A673 (cell line): ENCODE data around the gene CLMP. TPM values are rescaled to one million over a fixed set of nuclear protein-coding genes. Genes with fewer than 3 reads are reported as not detected.

ENCODE experiments used
- BruUV-seq: library from RNA; stranded (reverse); fragments of 400-500 nt; replicated peaks from 2 replicates; lab custom pipeline; 2021; lab: Mats Ljungman, UMichigan
- CTCF ChIA-PET: fragments of 300-600 bp; sonication (Branson Sonifier 250); formaldehyde crosslinking; loops from one replicate; lab custom pipeline; 2022; ENCODE audit warnings: antibody characterized with exemption; lab: Charles Lee
- POLR2A ChIA-PET: fragments of 300-600 bp; sonication (Branson Sonifier 250); formaldehyde crosslinking; loops from one replicate; lab custom pipeline; 2022; ENCODE audit warnings: antibody characterized with exemption; ENCODE audit not compliant: low non-redundant PET; lab: Charles Lee
- DNase-seq: peaks from one replicate; pipeline ENCODE4 v3.0.0-alpha.2; 2015; ENCODE audit warnings: low spot score
- H3K27ac ChIP-seq: fragments of 200-600 bp; sonication (generic); 2 replicates; pipeline ENCODE4 v1.5.1; 2016; ENCODE audit warnings: mixed run types, low read depth, mild to moderate bottlenecking, mixed read lengths, antibody characterized with exemption, low read length; ENCODE audit not compliant: poor library complexity, severe bottlenecking
- H3K27me3 ChIP-seq: fragments of 200-600 bp; sonication (generic); replicated peaks from 2 replicates; pipeline ENCODE4 v1.6.1; 2017; ENCODE audit warnings: mixed run types, low read depth, mild to moderate bottlenecking, mixed read lengths, antibody characterized with exemption, low read length; ENCODE audit not compliant: insufficient read depth, poor library complexity
- H3K36me3 ChIP-seq: fragments of 200-600 bp; sonication (generic); 2 replicates; pipeline ENCODE4 v1.6.1; 2016; ENCODE audit warnings: mixed run types, mild to moderate bottlenecking, mixed read lengths, antibody characterized with exemption, low read length; ENCODE audit not compliant: insufficient read depth, poor library complexity, severe bottlenecking
- H3K4me1 ChIP-seq: fragments of 200-600 bp; sonication (generic); 2 replicates; pipeline ENCODE4 v1.6.1; 2017; ENCODE audit warnings: mixed run types, mild to moderate bottlenecking, mixed read lengths, antibody characterized with exemption, low read length; ENCODE audit not compliant: insufficient read depth, poor library complexity, severe bottlenecking
- H3K4me3 ChIP-seq: fragments of 200-600 bp; sonication (generic); 2 replicates; pipeline ENCODE4 v1.5.1; 2016; ENCODE audit warnings: low read depth, mixed run types, mild to moderate bottlenecking, mixed read lengths, low read length; ENCODE audit not compliant: poor library complexity, severe bottlenecking
- H3K9me3 ChIP-seq: fragments of 200-600 bp; sonication (generic); 2 replicates; pipeline ENCODE4 v1.6.1; 2016; ENCODE audit warnings: mixed run types, low read depth, mild to moderate bottlenecking, mixed read lengths, antibody characterized with exemption, low read length; ENCODE audit not compliant: poor library complexity, severe bottlenecking
- EZH2 ChIP-seq: fragments of 200-600 bp; sonication (generic); IDR thresholded peaks from 2 replicates; pipeline ENCODE4 v1.6.1; 2017; ENCODE audit warnings: borderline replicate concordance, low read depth, mild to moderate bottlenecking, mixed read lengths, antibody characterized with exemption, low read length; ENCODE audit not compliant: poor library complexity, severe bottlenecking
- intact Hi-C: fragments of 100-400 bp; cut with micrococcal nuclease; formaldehyde crosslinking; loops from one replicate; pipeline ENCODE4 v1.10.0; 2022; ENCODE audit not compliant: unreplicated experiment
- total RNA-seq: library from RNA; stranded (reverse); gene quantifications from 2 replicates; pipeline ENCODE4 v1.2.3, GENCODE V29; 2021
- TF ChIP-seq, protein P1 (sequence below): fragments of 300-800, 200-600 bp; sonication (generic); conservative IDR thresholded peaks from 2 replicates; pipeline ENCODE4 v1.5.1; 2017; ENCODE audit warnings: low read depth, mild to moderate bottlenecking, antibody characterized with exemption, low read length, moderate library complexity, mixed read lengths

The CLMP gene
- total RNA-seq, 1 experiment from 2014 or later = 62.6 TPM

DNA sequence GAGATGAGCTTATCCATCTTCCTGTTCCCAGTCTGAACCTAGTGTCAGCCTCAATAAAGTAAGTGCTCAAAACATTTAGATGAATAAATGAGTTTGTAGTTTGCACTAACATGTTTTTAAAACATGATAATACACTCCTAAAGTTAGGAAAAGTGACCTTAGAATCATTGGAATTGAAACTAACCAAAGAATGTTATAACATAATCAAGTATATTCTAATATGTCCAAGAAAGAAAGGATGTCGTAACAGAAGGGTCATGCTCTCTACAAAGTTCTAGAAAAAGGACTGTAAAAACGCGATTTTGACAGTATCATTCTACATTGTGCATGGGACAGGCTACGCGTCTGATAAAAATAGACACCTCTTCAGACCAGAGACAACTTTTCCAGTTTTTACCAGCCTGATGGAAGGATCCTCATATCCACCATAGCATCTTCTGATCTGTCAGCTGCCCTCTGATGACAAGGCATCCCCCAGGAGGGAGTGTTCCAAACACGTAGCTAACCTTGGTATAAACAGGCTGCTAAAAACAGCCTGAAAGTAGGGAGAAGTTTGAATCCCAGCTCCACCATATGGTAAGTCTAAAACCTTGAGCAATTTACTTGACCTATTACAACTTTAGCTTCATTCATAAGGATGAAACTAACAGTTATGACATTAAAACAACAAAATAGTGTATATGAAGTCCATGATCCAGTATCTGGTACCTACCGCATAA, 30.2 kb downstream of the CLMP start:
- no peak for DNase-seq
- no TSS peak for BruUV-seq
- intact Hi-C loops = no loop called here
- Histone ChIP-seq H3K9me3 (no peaks in the 10 kb centered on the region), H3K4me3 (no peak overlapping the region), H3K36me3 (no peaks in the 10 kb centered on the region), H3K4me1 (peaks cover 64% of the 10 kb centered on the region), H3K27me3 (no peaks in the 10 kb centered on the region), H3K27ac (no peak overlapping the region)
- POLR2A ChIA-PET = no interaction called here
- CTCF ChIA-PET = interaction anchor here (0.9 kb wide), 1 partner anchor 82 kb away, joined by 3 read pairs; no protein-coding TSS in a partner anchor
- no peak for TF ChIP-seq EZH2
- TF ChIP-seq, protein P1, sequence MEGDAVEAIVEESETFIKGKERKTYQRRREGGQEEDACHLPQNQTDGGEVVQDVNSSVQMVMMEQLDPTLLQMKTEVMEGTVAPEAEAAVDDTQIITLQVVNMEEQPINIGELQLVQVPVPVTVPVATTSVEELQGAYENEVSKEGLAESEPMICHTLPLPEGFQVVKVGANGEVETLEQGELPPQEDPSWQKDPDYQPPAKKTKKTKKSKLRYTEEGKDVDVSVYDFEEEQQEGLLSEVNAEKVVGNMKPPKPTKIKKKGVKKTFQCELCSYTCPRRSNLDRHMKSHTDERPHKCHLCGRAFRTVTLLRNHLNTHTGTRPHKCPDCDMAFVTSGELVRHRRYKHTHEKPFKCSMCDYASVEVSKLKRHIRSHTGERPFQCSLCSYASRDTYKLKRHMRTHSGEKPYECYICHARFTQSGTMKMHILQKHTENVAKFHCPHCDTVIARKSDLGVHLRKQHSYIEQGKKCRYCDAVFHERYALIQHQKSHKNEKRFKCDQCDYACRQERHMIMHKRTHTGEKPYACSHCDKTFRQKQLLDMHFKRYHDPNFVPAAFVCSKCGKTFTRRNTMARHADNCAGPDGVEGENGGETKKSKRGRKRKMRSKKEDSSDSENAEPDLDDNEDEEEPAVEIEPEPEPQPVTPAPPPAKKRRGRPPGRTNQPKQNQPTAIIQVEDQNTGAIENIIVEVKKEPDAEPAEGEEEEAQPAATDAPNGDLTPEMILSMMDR = no peak

DNA sequence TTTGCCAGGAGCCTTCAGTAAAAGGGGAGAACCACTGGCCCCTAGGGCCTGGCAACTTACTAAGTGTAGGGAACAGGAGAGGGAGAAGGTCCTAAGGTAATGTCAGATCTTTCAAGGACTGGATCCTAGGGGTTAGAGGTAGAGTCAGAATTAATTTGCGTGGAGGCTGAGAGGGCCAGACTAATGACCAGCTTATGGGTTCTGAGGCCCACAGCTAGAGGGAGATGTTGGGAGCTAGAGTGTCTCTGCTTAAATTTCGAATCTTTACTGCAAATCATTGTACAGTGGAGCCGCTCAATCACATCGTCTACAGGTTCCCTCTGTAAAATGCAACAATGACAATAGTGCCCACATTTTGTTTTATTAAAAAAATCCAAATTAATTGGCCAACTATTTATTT, 31.4 kb downstream of the CLMP start:
- CTCF ChIA-PET = interaction anchor here (1.0 kb wide), 2 partner anchors 11 to 72 kb away, joined by 3 read pairs; no protein-coding TSS in a partner anchor
- no peaks in the 10 kb centered on the region for H3K36me3 ChIP-seq
- H3K27me3 ChIP-seq = no peaks in the 10 kb centered on the region
- no peak overlapping the region for H3K27ac ChIP-seq
- no peak overlapping the region for H3K4me3 ChIP-seq
- H3K4me1 ChIP-seq = peaks cover 64% of the 10 kb centered on the region
- BruUV-seq = no TSS peak
- intact Hi-C loops = no loop called here
- no peaks in the 10 kb centered on the region for H3K9me3 ChIP-seq
- DNase-seq = no peak
- no peak for TF ChIP-seq EZH2
- TF ChIP-seq, protein P1 = peak; percentile 56
- POLR2A ChIA-PET = no interaction called here

DNA sequence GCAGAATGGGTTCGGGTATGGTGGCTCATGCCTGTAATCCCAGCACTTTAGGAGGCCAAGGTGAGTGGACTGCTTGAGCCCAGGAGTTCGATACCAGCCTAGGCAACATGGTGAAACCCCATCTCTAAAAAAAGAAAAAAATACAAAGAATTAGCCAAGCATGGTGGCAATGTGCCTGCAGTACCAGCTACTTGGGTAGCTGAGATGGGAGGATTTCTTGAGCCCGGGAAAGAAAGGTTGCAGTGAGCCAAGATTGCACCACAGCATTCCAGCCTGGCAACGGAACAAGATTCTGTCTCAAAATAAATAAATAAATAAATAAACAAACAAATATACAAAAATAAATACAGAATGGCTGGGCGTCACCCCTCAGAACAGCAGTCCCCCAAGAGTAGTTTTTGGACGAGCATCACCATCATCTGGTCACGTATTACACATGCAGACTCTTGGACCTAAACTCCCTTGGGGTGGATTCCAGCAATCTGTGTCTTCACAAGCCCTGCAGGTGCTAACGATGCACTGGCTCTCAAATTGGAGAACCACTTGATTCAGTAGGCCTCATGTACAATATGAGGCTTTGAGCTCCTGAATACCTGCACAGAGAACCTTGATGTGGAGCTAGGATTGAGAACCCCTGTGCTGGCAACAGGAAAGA, 33.5 kb downstream of the CLMP start:
- ChIA-PET CTCF (no interaction called here), POLR2A (no interaction called here)
- Histone ChIP-seq H3K36me3 (no peaks in the 10 kb centered on the region), H3K4me3 (no peak overlapping the region), H3K4me1 (peaks cover 66% of the 10 kb centered on the region), H3K27ac (peak overlapping the region; percentile 32), H3K27me3 (no peaks in the 10 kb centered on the region), H3K9me3 (no peaks in the 10 kb centered on the region)
- BruUV-seq = no TSS peak
- DNase-seq = no peak
- intact Hi-C loops = no loop called here
- TF ChIP-seq, protein P1 = no peak
- no peak for TF ChIP-seq EZH2
